DMS79 treated with DMSO at 0.1 percent for 48 hours (cell line): ENCODE data around the gene NFU1.
A peak's percentile ranks its signal among the peaks of the same experiment; 100 is the strongest.

Experiments
- DNase-seq: peaks from one replicate; lab custom pipeline; 2025; lab: John Stamatoyannopoulos, UW

NFU1 gene

DNA sequence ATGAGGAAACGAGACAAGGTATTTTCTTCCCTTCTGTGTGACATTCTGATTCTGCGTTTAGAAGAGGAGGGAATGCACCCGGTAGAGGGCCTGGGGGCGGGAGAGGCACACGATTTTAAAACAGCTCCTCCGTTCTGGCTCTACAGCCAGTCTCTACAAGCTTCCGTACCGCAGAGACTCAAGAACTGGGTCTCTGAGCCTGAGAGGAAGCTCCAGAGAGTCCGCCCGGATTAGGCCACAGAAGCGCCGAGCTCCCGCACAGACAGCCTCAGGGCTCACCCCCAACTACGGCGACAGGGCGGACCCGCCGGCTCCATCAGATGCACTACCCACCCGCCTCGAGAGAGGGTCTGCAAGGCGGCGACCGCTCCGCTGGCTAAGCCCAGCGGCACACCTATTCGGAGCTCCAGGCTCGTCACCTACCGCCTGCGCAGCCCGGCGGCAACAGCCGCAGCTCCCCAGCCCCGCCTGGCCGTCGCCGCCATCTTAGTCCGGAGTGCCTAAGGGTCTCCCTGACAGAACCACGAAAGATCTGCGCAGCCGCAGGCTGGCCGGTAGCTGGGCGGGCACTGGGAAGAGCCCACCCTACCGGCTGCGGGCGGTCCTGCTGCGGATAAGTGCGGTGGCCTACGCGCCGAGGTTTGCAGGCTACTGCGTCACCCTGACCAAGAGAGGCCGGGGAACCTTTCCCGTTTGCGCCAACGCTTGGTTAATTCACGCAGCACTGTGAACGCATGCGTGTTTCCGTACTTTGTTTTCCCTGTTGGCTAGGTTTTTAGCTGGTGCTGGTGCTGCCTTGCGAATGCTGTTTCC lies at the start of gene NFU1:
NFU1 (minus strand) TSS at position 498 of the 813 bp plus-strand sequence; CDS start at position 485, 13 bp downstream.
- peak; percentile 91 for DNase-seq

DNA sequence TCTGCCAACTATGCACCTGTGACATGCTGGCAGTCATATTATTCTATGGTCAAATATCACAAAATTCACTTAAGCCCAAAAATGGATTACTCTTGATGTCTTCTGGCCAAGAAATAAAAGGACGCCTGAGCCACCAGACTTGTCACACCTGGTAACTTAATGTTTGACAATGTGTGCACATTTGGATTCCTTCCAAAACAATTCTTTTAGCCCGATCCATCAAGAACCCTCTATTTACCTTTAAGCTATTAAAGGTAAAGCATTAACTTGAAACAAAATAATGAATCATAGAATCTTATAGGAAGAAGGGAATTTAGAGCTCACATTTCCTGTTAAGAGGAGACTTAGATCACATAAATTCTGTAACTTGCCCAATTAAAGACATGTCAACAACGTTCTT lies 46.5 kb upstream of the NFU1 start:
- peak; percentile 75 for DNase-seq

DNA sequence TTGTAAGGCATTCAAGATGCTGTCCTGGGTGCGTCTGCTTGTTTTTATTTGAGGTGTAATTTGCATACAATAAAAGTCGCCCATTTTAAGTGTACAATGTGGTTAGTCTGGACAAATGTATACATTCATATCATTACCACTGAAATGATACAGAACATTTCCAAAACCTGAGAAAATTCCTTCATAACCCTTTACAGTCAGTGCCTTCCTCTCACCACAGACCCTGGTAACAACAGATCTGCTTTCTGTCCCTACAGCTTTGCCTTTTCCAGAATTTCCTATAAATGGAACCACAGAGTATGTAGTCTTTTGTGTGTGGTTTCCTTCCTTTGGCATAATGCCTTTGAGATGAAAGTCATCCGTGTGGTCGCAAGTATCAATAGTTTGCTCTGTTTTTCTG lies 45.8 kb upstream of the NFU1 start:
- DNase-seq = peak; percentile 47

DNA sequence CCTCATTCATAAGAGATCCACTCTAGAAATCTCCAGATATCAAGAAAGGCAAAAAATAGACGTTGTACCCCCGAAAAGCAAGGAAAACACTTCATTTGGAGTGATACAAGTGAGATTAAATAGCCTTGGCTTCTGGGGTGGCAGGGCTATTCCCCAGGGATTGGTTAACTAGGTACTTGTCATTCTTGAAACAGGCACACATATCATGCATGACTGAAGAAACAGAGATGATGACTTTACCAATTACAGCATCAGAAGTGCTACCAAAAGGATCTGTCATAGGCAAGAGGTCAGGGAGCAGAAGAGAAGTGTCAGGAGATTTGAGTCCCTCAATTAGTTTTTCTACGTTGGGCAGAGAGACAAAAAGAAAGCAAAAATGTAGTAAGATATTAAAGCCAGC lies 45.2 kb upstream of the NFU1 start:
- peak; percentile 78 for DNase-seq

DNA sequence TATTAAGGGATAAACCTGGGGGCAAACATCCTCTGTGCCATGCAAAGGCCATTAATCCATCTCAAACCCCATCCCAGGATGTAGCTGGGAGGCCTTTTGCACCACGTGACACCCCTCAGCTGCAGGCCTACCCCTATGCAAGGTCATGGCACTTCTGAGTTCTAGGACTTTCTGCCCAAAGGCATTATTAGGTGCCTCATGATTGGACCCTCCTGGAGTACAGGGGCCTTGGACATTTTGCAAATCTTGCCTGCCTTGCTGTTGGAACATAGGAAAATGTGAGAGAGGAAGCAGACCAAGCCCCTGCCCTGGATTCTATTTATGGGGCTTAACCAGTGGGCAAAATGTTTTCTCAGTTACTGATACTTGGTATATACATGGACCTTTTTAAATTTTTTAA lies 44.2 kb upstream of the NFU1 start:
- no peak for DNase-seq

DNA sequence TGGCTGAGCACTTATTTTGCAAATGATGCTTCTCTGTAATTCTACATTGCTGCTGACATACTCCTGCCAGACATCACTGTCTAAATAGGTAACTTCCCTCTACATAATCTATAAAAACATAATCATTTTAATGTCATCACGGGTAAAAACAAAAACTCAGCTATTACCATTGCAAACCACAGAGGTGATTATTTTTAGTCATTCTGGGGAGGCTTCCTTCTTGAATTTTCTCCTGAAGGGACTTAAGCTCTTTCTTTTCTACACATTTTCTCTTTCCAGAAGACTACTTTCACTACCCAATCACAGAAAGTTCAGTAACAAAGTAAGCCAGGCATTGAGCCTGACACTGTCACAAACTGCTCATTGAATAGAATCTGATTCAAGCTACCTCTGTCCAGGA lies 40.4 kb upstream of the NFU1 start:
- no peak for DNase-seq

DNA sequence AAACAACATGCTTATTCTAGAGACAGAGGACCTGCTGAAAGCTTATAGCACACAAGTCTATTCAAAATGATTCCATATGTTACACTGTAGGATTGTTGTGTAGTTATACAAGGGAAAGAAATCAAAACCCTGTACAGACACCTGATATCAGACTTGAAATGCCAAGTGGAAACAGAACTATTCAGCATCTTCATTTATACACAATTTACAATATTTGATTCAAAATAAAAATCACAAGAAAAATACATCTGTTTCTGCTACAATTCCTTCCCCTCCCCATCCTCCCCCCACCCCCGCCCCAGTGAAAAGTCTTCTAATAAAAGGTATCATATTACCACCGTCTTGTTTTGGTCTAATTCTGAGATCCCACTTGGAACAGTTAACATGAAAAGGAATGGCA lies 37.5 kb upstream of the NFU1 start:
- no peak for DNase-seq

DNA sequence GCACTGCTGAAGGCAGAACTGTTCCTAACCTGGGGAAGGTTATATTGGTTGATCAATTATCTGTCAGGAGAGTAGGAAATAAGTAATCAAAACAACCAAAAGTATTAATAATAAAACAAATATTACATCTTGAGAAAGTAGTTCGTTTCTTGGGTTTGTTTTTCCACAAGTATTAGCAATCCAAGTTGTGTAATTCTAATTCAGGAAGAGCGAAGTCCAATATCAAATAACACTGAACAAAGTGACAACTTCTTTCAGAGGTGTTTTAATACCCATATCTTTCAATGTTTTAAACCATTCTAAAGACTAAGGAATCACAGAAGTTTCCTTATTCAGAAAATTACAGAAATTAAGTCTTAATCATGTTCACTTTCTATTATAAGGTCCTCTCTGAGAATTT lies 34.6 kb upstream of the NFU1 start:
- no peak for DNase-seq

DNA sequence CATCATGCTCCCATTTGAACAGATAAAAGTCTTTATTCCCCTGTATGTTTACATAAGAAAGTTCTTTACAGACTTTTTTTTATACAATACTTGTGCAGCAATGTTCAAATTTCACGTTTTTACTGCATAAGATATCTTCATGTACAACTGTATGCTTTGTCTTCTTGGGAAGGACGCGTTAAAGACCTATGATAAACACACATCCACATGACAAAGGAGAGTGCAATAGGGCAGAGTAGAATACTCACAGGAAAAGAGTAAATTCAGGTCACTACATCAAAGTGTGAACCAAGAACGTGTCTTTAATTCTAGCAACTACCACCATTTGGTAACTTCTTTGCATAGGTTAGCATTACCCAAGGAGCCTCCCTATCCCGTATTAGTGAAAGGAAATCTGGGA lies 33.7 kb upstream of the NFU1 start:
- no peak for DNase-seq

DNA sequence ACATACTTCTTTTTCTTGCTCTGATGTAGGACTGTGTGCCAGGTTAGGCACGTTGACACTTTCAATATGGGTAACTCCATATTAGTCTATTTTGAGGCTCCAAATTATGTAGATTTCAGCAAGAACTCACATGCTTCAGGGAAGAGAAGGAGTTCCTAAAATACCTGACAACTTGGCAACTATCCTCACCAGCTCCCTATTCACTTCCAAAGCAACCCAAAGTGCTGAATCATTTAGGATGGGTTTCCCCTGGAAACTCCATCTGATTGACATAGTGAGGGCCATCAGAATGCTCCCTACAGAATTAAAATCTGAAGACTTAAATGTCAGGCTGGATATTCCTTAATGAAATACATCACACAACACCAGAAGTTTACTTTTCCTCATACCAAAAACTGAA lies 32.5 kb upstream of the NFU1 start:
- DNase-seq = no peak

DNA sequence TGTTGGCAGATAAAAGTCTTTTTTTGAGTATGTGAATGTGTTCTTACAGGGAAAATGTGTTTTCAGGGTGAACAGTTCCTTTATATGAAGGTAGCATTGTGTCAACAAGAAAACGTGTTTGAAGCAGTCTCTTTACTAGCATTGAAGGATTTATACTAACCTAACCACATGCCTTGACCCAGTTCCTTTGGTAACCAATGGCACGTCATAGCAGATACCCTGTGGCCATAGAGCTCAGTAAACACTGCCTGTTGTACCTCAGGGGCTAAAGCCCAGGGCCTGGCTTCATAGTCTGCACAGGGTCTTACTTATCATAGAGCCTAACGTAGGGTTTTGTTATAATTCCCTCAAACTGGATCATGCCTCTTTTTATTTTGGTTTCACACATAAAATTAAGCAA lies 32.1 kb upstream of the NFU1 start:
- DNase-seq = no peak

DNA sequence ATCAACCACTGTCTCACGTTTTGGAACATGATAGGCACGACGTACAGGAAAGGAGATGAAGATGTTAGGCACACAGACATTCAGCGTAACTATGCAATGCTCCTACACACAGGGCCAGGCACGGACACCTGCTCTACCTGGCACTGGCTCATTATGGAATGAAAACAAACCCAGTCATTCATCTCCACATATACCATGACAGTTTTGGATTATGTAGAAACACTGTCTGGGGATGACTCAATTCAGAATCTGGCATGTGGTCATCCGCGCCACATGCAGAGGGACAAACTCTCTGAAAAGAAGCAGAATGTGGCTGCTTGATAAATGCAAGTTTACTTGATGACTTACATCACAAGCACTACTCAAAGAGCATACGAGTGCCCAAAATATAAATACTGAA lies 29.5 kb upstream of the NFU1 start:
- no peak for DNase-seq

DNA sequence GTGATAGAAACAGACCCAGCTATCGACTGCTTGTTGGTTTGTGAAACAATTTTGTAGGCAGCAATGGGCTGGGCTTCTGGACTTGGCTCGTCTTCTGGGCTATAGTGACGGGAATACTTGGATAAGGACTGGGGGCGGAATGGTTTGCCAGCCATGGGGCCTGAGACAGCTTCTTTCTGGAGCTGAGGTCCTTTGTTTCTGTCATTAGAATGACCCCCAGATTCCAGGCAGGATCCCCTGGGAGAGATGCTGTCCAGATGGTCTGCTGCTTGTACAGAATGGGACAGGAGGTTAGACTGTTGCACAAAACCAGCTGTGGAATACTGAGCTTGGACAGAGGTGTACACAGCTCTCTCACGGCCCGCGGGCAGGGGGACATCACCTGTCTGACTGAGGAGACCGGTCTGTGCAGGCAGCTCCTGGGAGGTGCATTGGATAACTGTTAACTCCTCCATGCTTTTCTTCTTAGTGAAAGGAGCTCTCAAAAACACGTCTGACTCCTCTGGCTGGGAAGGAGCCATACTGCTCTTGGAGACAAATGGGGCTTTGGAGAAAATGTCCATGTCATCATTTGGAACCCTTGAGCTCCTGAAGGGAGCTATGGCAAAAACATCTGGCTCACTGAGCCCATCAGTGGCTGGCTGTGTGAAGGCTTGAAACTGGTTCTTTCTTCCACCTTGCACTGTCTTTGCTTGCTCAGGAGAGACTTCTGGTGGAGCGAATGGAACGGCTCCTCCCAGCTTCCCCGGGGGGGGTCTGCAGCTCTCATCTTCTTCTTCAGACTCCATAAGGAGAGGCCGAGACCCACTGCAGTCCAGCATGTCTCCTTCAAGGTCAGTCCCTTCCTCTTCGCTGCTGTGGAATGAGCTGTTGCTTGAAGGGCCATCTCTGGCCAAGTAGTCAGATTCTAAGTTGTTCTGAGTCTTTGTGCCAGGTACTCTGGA lies 28.6 kb upstream of the NFU1 start:
- no peak for DNase-seq

DNA sequence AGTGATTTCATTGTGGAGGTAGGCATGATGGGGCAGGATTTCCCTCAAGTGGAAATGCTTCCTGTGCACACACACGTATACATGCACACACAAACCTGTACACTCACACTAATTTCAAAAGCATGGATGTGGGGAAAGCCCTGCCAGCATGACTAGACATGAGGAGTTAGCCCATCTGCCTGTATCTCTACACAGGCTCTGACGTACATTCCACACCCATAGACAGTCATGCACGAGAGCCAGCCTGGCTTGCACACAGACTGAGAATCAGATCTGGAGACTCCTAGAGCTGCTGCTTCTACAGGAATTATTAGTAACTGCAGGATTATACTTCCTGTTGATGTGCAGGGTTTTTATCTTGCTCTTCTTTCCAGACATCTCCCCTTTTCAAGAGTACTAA lies 27.3 kb upstream of the NFU1 start:
- DNase-seq = no peak

DNA sequence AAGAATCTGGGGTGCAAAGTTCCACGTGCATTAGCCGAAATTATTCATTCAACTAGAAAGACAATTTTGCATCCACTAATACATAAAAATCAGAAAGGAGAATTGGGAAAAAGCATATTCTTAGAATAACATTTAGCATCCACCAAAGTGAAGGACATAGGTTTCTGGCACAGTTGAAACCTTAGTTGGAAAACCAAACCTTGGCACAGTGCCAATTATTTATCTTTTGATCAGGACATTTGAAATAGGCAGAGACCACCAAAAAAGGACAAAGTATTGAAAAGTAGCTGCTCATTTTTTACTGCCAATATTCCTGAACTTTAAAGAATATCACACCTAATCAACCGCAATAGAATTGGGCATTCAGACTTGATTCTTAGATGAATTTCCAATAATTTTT lies 25.5 kb upstream of the NFU1 start:
- DNase-seq = no peak

DNA sequence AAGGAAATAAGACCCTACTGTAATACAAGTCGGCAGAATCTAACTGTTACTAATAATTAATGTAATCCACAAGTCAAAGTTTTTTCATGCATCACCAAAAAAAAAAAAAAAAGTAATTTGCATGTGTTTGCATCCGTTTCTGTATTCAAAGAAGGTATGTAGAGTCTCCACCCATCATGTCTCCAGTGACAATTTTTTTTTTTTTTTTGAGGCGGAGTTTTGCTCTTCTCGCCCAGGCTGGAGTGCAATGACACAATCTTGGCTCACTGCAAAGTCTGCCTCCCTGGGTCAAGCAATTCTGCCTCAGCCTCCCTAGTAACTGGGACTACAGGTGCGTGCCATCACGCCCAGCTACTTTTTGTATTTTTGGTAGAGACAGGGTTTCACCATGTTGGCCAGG lies 24.2 kb upstream of the NFU1 start:
- DNase-seq = no peak

DNA sequence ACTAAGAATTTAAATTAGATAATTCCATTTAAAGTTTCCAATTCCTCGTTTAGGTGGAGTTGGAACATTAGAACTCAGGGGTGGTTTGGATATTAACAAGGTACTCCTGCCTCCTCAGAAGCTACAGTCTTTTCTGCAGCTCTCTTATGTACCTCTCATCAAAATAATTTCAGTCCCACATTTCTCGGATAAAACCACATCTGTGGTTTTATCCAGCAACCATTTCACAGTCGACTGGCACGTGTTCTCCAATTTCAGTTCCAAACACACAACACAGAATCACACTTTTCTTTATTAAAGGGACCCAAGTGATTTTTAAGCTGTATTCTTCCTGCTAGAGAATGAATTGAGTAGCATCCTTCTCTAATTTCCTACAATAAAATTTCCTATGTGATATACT lies 22.7 kb upstream of the NFU1 start:
- peak; percentile 12 for DNase-seq

DNA sequence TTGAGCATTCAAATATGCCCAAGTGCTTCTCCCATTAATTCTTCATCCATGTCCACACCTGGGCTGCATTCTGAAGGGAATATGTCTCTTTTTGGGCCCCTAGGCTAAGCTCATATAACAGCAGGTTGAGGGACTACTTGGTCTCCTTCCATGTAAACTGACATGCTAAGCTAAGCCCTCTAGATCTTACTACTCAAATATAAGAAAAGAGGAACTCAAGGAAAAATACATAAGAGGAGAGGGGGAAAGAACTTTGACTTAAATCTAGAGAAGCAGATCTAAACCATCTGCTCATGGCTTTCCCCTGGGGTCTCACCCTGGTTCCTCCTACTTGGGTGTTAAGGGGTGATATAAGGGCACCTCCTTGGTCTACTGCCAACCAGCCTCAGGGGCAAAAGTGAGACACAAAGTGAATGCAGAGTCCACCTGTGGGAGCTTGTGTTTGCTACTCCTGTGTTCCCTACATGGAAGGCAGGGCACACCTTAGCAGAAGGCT lies 19.8 kb upstream of the NFU1 start:
- DNase-seq = no peak

DNA sequence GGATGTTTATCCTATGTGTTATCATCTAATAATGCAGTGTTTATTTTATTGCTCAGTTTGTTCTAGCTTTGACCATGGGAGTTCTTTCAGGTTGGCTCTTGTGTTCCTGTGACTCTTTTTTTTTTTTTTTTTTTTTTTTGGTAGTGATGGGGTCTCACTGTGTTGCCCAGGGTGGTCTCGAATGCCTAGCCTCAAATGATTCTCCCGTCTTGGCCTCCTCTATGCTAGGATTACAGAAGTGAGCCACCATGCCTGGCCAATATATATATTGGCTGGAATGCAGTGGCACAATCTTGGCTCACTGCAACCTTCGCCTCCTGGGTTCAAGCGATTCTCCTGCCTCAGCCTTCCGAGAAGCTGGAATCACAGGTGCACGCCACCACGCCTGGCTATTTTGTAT lies 18.9 kb upstream of the NFU1 start:
- DNase-seq = no peak

DNA sequence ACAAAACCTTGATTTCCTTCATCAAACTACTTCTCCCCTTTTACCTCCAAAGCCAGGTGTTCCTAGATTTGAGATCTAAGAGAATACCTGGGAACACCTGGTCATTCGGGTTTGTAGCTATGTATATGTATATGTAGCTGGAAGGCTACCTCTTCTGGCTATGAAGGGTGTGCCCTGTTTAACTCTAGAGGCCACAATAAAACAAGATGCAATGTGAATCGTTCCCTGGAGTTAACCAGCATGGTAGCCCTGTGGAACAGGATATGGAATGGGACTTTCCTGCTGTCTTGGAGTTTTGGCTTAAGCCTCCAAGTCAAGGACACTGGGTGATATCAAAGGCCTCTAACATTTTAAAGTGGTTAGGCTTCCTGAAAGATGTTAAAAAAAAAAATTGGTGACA lies 17.7 kb upstream of the NFU1 start:
- no peak for DNase-seq

DNA sequence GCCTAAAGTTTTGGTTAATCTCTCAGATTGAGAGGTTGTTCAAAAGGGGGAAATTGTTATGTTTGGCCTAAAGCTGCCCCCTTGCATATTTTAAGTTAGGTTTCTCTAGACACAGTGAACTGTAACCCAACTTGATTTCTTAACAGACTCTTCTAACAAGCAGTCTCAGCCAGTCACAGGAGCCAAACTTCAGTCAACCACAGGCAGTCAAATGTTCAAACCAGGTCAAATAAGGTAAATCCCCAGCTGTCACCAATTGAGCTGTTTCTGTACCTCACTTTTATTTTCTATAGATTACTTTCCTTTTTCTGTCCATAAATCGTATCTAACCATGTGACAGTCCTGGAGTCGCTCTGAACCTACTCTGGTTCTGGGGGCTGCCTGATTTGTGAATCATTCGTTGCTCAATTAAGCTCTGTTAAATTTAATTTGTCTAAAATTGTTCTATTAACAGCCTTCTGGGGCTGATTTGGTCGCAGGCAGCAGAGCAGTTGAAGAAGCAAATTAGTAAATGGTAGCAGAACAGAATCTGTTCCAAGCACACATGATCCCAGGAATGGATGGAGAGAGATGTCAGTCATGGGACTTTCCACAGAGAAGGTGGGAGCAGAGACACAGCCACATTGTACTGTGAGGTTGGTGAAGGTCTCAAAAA lies 16.4 kb upstream of the NFU1 start:
- DNase-seq = no peak

DNA sequence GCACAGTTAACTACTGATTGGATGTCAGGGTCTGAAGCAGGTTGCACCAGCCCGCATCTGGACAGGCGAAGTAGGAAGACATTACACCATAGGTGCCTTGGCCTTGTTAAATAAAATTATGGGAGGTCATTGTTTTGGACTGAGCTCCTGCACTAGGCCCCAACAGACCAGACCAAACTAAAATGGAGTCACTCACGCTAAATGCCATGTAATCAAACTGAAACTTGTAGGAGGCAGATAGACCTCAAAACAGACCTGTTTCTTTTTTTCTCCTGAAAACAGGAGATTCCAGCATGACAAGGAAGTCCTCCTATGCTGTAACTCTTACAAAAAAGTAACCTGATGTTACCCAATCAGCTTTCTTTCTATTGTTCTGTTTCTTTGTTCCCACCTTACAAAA lies 15.5 kb upstream of the NFU1 start:
- DNase-seq = no peak
